Activated CD4-positive, alpha-beta T cell treated with anti-CD3 and anti-CD28 coated beads, Interleukin-2, amount 10 ng/mL, durations not matched to agents 24 days and 14 days (primary cell): ENCODE measurements around the gene RAB11FIP4. TPM values are rescaled to one million over a fixed set of nuclear protein-coding genes. Genes with fewer than 3 reads are reported as not detected.

Experiments used
- DNase-seq: peaks from one replicate; pipeline ENCODE4 v3.0.0; 2022
- H3K27ac Mint-ChIP-seq: one replicate; pipeline ENCODE4 v1.8.0; 2022; ENCODE audit warnings: mild to moderate bottlenecking, mixed read lengths
- H3K27me3 Mint-ChIP-seq: one replicate; pipeline ENCODE4 v1.8.0; 2022; ENCODE audit warnings: mixed read lengths
- H3K36me3 Mint-ChIP-seq: one replicate; pipeline ENCODE4 v1.8.0; 2022; ENCODE audit warnings: low read depth, mild to moderate bottlenecking, mixed read lengths
- H3K4me1 Mint-ChIP-seq: one replicate; pipeline ENCODE4 v1.8.0; 2021; ENCODE audit warnings: mixed read lengths
- H3K4me3 Mint-ChIP-seq: one replicate; pipeline ENCODE4 v1.8.0; 2022; ENCODE audit warnings: mild to moderate bottlenecking, moderate library complexity, mixed read lengths
- H3K9me3 Mint-ChIP-seq: one replicate; pipeline ENCODE4 v1.8.0; 2021; ENCODE audit warnings: mixed read lengths
- intact Hi-C: fragments of 100-400 bp; cut with micrococcal nuclease; formaldehyde crosslinking; loops from one replicate; pipeline ENCODE4 v1.15.1; 2023
- total RNA-seq: library from RNA; stranded (reverse); gene quantifications from 2 replicates; pipeline ENCODE4 v1.2.3, GENCODE V29; 2022

The RAB11FIP4 gene
- total RNA-seq, 1 donor from 2014 or later, result 24.3 TPM

DNA sequence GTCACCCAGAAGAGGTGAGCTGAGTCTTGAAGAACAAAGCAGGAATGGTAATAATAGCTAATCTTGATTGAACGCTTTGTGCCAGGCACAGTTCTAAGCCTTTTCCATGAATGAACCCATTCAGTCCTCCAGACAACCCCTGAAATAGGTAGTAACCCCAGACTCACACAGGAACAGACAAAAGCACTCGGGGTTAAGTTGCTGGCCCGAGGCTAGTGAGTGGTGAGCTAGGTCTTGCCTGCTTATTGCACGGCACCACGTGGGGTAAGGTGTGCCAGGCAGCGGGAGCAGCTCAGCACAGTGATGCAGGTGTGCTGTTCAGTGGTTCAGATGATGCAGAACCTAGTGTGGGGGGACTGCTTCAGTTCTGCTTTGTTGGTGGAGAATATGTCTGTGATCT is 181.6 kb downstream of the RAB11FIP4 start:
- no peaks in the 10 kb centered on the region for H3K27me3 Mint-ChIP-seq
- intact Hi-C loops, result no loop called here
- DNase-seq, result no peak
- no peak overlapping the region for H3K4me3 Mint-ChIP-seq
- no peaks in the 10 kb centered on the region for H3K4me1 Mint-ChIP-seq
- H3K27ac Mint-ChIP-seq, result no peak overlapping the region
- H3K9me3 Mint-ChIP-seq, result no peaks in the 10 kb centered on the region
- no peaks in the 10 kb centered on the region for H3K36me3 Mint-ChIP-seq

DNA sequence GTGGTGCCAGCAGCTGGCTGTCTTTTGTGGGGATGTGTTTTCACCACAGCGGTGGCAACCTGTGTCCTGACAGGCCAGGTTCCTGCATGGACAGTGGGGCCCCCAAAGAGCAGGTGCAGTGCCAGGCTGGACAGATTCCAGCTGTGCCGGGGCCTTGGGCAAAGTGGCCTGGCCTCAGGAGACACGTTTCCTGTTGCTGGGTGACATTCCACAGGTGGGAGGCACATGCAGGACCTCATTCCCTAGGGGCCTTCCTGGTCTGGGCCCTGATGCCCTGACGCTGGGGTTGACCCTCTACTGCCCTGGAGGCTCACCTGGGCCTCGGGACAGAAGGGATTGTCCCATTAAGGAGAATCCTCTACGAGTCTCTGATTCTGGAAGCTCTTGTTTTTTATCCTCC is 182.4 kb downstream of the RAB11FIP4 start:
- H3K4me1 Mint-ChIP-seq, result no peaks in the 10 kb centered on the region
- H3K27ac Mint-ChIP-seq, result no peak overlapping the region
- H3K4me3 Mint-ChIP-seq, result no peak overlapping the region
- intact Hi-C loops, result no loop called here
- H3K9me3 Mint-ChIP-seq, result no peaks in the 10 kb centered on the region
- no peaks in the 10 kb centered on the region for H3K27me3 Mint-ChIP-seq
- DNase-seq, result no peak
- no peaks in the 10 kb centered on the region for H3K36me3 Mint-ChIP-seq

DNA sequence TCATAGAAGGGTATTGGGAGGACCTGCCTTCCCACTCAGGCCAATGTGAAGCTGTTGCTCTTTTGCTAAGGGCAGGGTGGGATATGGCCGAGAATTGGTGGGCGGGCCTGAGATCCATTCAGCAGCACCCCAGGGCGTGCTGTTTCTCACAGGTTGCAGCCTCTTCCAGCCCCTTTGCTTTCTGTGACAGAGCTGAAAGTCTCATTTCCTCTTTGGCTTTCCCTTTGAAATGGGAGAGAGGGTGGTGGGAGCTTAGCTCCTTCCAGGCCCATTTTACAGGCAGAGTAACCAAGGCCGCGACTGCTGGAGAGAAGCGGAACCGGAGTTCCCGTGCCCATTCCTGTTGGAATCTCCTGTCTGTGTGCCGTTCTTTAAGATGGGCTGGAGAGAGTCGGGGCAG is 183.0 kb downstream of the RAB11FIP4 start:
- no peak overlapping the region for H3K4me3 Mint-ChIP-seq

DNA sequence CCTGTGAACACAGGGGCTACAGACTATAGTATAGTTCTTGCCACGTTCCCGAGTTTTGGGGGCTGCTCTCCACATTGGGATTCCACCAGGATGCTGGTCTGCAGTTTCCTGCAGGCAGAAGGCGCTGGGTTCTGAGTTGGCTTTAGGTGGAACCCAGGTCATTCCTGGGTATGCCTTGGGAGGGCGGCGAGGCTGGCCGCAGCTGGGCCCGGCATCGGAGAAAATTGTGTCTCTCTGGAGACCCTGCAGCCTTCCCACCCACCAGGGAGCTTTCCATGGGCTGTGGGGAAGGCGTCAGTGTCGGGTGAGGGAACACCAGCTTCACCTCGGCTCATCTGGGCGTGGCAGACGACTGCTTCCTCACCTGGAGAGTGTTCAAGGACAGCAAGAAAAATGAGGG is 183.6 kb downstream of the RAB11FIP4 start:
- Mint-ChIP-seq H3K27me3 (no peaks in the 10 kb centered on the region), H3K36me3 (no peaks in the 10 kb centered on the region), H3K4me3 (no peak overlapping the region), H3K4me1 (no peaks in the 10 kb centered on the region), H3K27ac (no peak overlapping the region), H3K9me3 (no peaks in the 10 kb centered on the region)
- DNase-seq, result no peak
- intact Hi-C loops, result no loop called here

More for the DNA sequence above, 183.0 kb downstream of the RAB11FIP4 start:
- Mint-ChIP-seq H3K9me3 (no peaks in the 10 kb centered on the region), H3K4me1 (no peaks in the 10 kb centered on the region), H3K36me3 (no peaks in the 10 kb centered on the region), H3K27ac (no peak overlapping the region), H3K27me3 (no peaks in the 10 kb centered on the region)
- DNase-seq, result no peak
- intact Hi-C loops, result no loop called here

DNA sequence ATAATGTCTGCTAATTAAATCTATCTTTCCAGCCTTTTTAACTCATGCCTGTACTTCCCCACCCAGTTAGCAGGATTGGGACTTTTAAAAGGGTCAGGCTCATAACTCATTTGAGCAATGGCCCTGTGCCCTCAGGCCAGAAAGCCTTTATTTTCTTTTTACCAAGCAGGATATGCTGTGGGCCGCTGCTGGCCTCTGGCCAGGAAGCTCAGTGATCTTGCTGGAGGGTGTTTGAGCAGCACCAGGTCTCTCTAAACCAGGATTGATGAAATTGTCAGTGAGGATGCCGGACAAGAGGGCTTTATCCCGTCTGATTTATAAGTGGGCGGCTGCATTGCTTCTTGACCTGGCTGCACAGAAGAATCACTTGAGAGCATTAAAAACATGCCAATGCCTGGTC is 187.8 kb downstream of the RAB11FIP4 start:
- peaks cover 10% of the 10 kb centered on the region for H3K4me1 Mint-ChIP-seq
- DNase-seq, result no peak
- H3K4me3 Mint-ChIP-seq, result no peak overlapping the region
- H3K36me3 Mint-ChIP-seq, result no peaks in the 10 kb centered on the region
- H3K27me3 Mint-ChIP-seq, result no peaks in the 10 kb centered on the region
- H3K27ac Mint-ChIP-seq, result no peak overlapping the region
- no peaks in the 10 kb centered on the region for H3K9me3 Mint-ChIP-seq
- intact Hi-C loops, result no loop called here

DNA sequence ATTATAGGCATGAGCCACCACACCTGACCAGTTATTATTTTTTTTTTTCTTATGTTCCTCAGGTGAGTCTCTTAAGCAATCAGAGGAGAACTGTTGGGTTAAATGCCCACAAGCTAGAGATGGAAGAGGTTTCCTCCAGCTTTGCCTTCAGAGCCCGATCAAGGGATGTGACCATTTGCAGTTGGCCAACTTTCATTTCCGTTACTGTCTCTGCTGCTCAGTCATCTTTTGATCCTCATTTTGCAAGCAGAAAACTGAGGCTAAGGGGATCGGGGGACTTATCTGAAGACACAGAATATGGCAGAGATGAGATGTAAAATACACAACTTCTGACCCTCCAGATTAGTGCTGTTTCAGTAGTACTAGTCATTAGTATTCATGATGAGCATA is 188.8 kb downstream of the RAB11FIP4 start:
- Mint-ChIP-seq H3K27me3 (no peaks in the 10 kb centered on the region), H3K27ac (no peak overlapping the region), H3K4me3 (no peak overlapping the region), H3K36me3 (no peaks in the 10 kb centered on the region), H3K9me3 (no peaks in the 10 kb centered on the region), H3K4me1 (peaks cover 10% of the 10 kb centered on the region)
- intact Hi-C loops, result no loop called here
- no peak for DNase-seq

DNA sequence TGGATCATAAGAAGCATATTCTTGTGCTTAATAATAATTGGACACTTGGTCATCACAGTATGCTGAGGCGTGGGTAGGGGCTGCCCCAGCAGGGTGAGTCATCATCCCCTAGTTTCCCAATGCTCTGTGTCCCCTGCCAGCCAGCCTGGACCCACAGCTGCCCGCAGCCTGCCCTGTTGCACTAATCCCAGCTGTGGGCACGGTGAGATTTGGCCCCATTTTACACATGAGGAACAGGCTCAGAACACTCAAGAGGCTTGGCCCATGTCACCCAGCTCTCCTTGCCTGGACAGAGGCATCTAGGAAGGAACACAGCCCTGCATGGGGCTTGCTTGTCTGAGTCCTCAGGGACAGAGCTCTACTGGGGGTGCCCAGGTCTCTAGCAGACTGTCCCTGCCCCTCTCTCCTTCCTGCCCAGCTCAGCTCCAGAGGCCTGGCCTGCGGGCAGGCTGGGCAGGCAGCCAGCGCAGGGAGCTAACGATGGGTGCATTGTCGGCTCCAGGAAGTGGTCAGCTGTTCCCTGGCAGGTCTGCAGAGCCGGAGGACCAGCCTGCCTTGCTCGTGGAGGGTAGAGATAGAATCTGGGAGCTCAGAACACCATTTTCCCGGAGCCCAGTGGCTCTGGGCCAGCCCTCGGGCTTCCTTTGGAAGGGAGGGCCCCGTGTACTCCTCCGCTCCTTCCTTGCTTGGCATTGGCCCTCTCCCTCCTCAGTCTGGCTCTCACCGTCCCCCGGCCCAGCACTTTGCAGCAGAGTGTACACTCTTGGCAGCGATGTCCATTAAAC is 189.4 kb downstream of the RAB11FIP4 start:
- no peak overlapping the region for H3K27ac Mint-ChIP-seq
- no peak overlapping the region for H3K4me3 Mint-ChIP-seq
- no peak for DNase-seq
- H3K36me3 Mint-ChIP-seq, result no peaks in the 10 kb centered on the region
- H3K27me3 Mint-ChIP-seq, result no peaks in the 10 kb centered on the region
- intact Hi-C loops, result no loop called here
- peaks cover 10% of the 10 kb centered on the region for H3K4me1 Mint-ChIP-seq
- no peaks in the 10 kb centered on the region for H3K9me3 Mint-ChIP-seq

DNA sequence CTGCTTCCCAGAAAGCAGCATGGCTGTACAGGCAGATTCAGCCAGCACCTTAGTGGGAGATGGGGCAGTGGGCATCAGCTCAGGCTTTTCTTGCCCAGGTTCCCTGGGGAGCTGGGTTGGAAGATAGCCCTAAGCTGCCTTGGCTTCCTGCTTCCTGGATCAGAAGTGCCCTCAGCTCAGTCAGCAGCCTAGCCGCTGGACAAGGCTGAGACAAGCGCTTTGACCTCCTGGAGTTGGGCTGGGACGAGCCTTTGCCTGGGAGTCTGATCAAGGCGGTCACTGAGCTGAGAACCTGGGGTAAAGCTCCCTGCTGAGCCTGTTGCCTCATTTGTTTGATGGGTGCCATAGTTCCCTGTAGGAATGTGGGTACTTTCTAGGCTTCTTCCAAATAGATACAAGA is 190.0 kb downstream of the RAB11FIP4 start:
- Mint-ChIP-seq H3K36me3 (no peaks in the 10 kb centered on the region), H3K27ac (no peak overlapping the region), H3K9me3 (no peaks in the 10 kb centered on the region), H3K4me1 (peaks cover 10% of the 10 kb centered on the region), H3K27me3 (no peaks in the 10 kb centered on the region), H3K4me3 (no peak overlapping the region)
- no peak for DNase-seq
- intact Hi-C loops, result no loop called here

DNA sequence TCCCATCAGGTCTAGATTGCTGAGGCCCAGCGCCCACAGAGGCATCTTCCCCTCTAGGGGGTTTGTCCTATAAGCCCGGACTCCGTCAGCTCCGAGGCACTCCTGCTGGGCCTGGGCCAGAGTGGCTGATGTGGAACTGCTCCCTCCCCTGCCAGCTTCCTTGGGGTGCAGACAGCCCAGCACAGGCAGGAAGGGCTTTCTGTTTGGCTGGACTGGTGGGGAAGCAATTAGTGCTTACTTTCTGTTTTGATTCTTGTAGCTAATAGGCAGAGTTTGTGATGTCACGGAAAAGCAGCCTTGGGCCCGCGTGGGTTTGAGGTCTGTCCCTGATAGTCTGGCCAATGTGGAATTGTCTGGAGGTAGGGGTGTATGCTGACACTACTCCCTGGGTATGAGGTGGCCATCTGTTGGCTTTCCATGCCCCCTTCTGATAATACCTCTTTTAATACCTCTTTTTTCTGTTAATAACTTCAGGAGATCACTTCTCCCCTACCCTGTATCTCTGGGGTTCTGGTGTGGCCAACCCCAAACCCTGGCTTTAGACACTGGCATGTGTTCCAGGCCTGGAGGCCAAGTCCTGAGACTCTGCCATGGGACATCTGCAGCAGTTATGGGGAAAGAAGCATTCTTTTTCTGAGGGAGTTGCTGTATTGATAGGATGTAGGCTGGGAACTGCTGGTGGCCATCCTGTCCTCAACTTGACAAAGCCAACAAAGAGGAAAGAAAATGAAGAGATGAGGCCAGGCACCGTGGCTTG is 190.9 kb downstream of the RAB11FIP4 start:
- no peak overlapping the region for H3K27ac Mint-ChIP-seq
- H3K27me3 Mint-ChIP-seq, result no peaks in the 10 kb centered on the region
- intact Hi-C loops, result no loop called here
- no peaks in the 10 kb centered on the region for H3K9me3 Mint-ChIP-seq
- no peaks in the 10 kb centered on the region for H3K36me3 Mint-ChIP-seq
- H3K4me1 Mint-ChIP-seq, result peaks cover 10% of the 10 kb centered on the region
- peak; percentile 60 for DNase-seq
- H3K4me3 Mint-ChIP-seq, result no peak overlapping the region

DNA sequence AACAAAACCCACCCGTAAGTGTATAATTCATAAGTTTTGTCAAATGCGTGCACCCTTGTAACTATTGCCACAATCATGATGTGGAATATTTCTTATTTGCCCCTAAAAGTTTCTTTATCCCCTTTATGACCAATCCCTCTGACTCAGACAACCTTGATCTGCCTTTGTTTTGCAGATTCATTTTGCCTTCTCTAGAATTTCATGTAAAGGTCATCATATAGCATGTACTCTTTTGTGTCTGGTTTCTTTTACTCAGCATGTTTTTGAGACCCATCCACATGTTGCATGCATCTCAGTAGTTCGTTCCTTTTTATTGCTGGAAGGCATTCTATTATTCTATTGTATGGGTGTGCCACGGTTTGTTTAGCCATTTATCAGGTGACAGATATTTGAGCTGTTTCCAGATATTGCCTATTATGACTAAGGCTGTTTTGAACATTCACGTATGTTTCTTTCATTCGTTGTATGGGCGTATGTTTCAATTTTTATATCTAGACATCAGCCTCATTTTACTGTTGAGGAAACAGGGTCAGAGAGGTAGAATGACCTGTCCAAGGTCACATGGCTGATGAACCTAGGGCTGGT is 192.4 kb downstream of the RAB11FIP4 start:
- no peaks in the 10 kb centered on the region for H3K27me3 Mint-ChIP-seq
- H3K4me1 Mint-ChIP-seq, result peaks cover 10% of the 10 kb centered on the region
- DNase-seq, result no peak
- intact Hi-C loops, result no loop called here
- H3K27ac Mint-ChIP-seq, result no peak overlapping the region
- H3K4me3 Mint-ChIP-seq, result no peak overlapping the region
- no peaks in the 10 kb centered on the region for H3K9me3 Mint-ChIP-seq
- H3K36me3 Mint-ChIP-seq, result no peaks in the 10 kb centered on the region

DNA sequence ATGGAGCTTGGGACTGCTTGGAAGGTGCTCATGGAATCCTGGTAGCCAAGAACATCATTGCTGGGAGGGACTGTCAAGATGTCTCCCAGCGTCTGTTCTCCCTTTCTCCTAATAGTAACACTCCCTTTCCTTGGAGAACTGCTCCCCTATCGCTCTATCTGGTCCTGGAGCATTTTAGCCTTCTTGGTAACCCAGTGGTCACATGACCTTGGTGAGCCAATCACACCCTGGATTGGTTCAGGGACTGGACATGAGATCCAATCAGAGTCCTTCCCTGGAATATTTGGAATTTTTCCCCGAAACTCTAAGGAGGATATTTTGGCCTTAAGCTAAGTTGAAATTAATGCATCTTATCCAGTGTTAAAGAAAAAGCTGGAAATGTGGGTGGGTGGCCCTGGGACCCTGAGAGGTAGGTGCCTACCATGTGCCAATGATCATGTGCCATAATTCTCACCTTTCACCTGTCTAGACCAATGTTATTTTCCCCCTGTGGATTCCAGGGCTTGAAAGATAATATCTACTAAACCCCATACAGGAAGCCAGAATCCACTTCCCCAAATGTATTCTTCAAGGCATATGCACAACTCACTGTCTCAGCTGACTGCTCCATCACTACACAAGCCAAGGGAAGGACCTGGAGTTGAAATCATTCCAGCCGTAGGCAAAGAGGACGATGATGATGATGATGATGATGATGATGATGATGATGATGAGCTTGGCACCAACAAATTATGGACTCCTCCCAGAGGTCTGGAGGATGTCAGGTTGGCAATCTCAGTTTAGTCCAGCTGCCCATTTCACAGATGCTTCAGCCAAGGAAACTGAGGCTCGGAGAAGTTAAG is 193.2 kb downstream of the RAB11FIP4 start:
- intact Hi-C loops, result no loop called here
- Mint-ChIP-seq H3K4me1 (peaks cover 10% of the 10 kb centered on the region), H3K27ac (no peak overlapping the region), H3K27me3 (no peaks in the 10 kb centered on the region), H3K9me3 (no peaks in the 10 kb centered on the region), H3K36me3 (no peaks in the 10 kb centered on the region), H3K4me3 (no peak overlapping the region)
- no peak for DNase-seq

DNA sequence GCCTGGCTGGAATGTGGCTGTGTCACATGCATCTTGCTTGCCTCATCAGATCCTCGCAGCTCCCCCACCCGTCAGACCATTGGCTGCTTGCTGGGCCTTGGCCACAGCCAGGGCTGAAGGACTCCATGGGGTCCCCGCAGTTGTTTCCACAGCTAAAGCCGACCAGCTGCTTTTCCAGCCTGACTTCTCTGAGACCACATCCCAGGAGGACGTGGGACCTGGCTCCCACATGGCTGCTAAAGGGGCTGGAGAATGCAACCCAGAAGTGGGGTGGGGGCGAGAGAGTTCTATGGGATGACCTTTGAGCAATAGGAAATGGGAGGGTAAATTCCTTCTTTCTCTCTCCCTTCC is 193.8 kb downstream of the RAB11FIP4 start:
- no peaks in the 10 kb centered on the region for H3K9me3 Mint-ChIP-seq
- intact Hi-C loops, result no loop called here
- H3K27me3 Mint-ChIP-seq, result no peaks in the 10 kb centered on the region

DNA sequence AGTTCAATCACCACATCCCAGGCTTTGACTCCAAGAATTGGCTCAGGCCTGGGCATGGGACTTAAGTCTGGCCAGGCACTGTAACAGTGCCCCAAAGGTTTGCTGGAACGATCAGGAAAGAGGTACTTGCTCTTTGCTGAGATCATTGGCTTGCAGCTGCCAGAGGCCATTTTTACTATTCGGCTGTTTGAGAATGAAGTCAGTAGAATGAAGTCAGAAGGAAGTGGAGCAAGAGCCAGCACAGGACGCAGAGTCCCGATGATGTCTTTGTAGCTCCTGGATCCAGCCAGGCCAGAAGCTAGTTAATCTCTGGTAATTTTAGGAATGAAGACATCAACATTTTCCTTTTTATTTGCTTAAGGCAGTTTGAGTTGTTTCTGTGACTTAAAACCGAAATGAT is 195.5 kb downstream of the RAB11FIP4 start:
- no peaks in the 10 kb centered on the region for H3K27me3 Mint-ChIP-seq
- peaks cover 8% of the 10 kb centered on the region for H3K4me1 Mint-ChIP-seq
- no peak overlapping the region for H3K27ac Mint-ChIP-seq
- intact Hi-C loops, result no loop called here
- no peak overlapping the region for H3K4me3 Mint-ChIP-seq
- no peak for DNase-seq
- H3K9me3 Mint-ChIP-seq, result no peaks in the 10 kb centered on the region
- H3K36me3 Mint-ChIP-seq, result no peaks in the 10 kb centered on the region

More for the DNA sequence above, 193.8 kb downstream of the RAB11FIP4 start:
- H3K36me3 Mint-ChIP-seq, result no peaks in the 10 kb centered on the region
- H3K4me1 Mint-ChIP-seq, result peaks cover 10% of the 10 kb centered on the region
- no peak overlapping the region for H3K27ac Mint-ChIP-seq
- H3K4me3 Mint-ChIP-seq, result no peak overlapping the region
- DNase-seq, result no peak

DNA sequence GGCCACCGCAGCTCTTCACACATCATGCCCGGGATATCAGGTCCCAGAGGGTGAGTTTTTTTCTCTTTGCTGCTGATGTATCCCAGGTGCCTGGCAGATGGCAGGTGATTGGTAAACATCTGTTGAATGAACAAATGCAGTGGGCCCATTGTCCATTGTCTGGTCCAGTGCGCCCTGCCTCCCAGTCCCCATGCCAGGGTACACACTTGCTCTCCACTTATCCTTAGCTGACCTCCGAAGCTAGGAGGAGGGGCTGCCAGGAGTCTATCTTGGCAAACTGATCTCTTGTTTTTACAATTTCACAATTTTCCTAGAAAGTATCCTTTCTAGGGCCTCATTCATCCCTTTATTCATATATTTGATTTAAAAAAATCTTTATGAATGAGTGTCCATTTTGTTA is 196.0 kb downstream of the RAB11FIP4 start:
- no peak for DNase-seq
- H3K27me3 Mint-ChIP-seq, result no peaks in the 10 kb centered on the region
- H3K4me1 Mint-ChIP-seq, result peaks cover 2% of the 10 kb centered on the region
- H3K9me3 Mint-ChIP-seq, result no peaks in the 10 kb centered on the region
- H3K4me3 Mint-ChIP-seq, result no peak overlapping the region
- H3K36me3 Mint-ChIP-seq, result no peaks in the 10 kb centered on the region
- intact Hi-C loops, result no loop called here
- H3K27ac Mint-ChIP-seq, result no peak overlapping the region
